MM.1S (cell line): ENCODE measurements around the gene PMEPA1.

Source experiments
- DNase-seq: peaks from one replicate; pipeline ENCODE4 v3.0.0-alpha.2; 2015
- H2AFZ ChIP-seq: fragments of 300-600 bp; sonication (generic); 2 replicates; pipeline ENCODE4 v1.6.0; 2016; ENCODE audit warnings: antibody characterized with exemption, low read length
- H3F3A ChIP-seq: fragments of 300-600 bp; sonication (generic); 2 replicates; pipeline ENCODE4 v1.6.1; 2016; ENCODE audit warnings: mild to moderate bottlenecking, antibody characterized with exemption, low read length, moderate library complexity, mixed read lengths; ENCODE audit not compliant: insufficient read depth
- H3K27ac ChIP-seq: fragments of 300-600 bp; sonication (generic); 2 replicates; pipeline ENCODE4 v1.5.1; 2016; ENCODE audit warnings: mild to moderate bottlenecking, low read length
- H3K27me3 ChIP-seq: fragments of 300-600 bp; sonication (generic); replicated peaks from 2 replicates; pipeline ENCODE4 v1.6.0; 2016; ENCODE audit warnings: low read length; ENCODE audit not compliant: insufficient read depth
- H3K36me3 ChIP-seq: fragments of 300-600 bp; sonication (generic); replicated peaks from 2 replicates; pipeline ENCODE4 v1.6.1; 2016; ENCODE audit warnings: mild to moderate bottlenecking, low read length, mixed read lengths; ENCODE audit not compliant: insufficient read depth
- H3K4me1 ChIP-seq: fragments of 300-600 bp; sonication (generic); 2 replicates; pipeline ENCODE4 v1.6.1; 2016; ENCODE audit warnings: low read length, mixed read lengths
- H3K4me2 ChIP-seq: fragments of 300-600 bp; sonication (generic); 2 replicates; pipeline ENCODE4 v1.6.0; 2016; ENCODE audit warnings: low read depth, low read length
- H3K4me3 ChIP-seq: fragments of 300-600 bp; sonication (generic); 2 replicates; pipeline ENCODE4 v1.5.1; 2016; ENCODE audit warnings: low read length, mixed read lengths
- H3K79me2 ChIP-seq: fragments of 300-600 bp; sonication (generic); 2 replicates; pipeline ENCODE4 v1.6.1; 2016; ENCODE audit warnings: mixed run types, low read length, mixed read lengths
- H3K9ac ChIP-seq: fragments of 300-600 bp; sonication (generic); 2 replicates; pipeline ENCODE4 v1.6.1; 2016; ENCODE audit warnings: low read length, mixed read lengths
- H3K9me2 ChIP-seq: fragments of 300-600 bp; sonication (generic); replicated peaks from 2 replicates; pipeline ENCODE4 v1.6.1; 2016; ENCODE audit warnings: mild to moderate bottlenecking, low read length, mixed read lengths; ENCODE audit not compliant: insufficient read depth
- H3K9me3 ChIP-seq: fragments of 300-600 bp; sonication (generic); replicated peaks from 2 replicates; pipeline ENCODE4 v1.6.1; 2016; ENCODE audit warnings: mild to moderate bottlenecking, low read length, mixed read lengths; ENCODE audit not compliant: insufficient read depth
- H4K20me1 ChIP-seq: fragments of 300-600 bp; sonication (generic); 2 replicates; pipeline ENCODE4 v1.6.1; 2016; ENCODE audit warnings: mild to moderate bottlenecking, low read length, moderate library complexity, mixed read lengths; ENCODE audit not compliant: insufficient read depth
- CTCF ChIP-seq: fragments of 300-600 bp; sonication (generic); IDR thresholded peaks from 2 replicates; pipeline ENCODE4 v1.5.1; 2016; ENCODE audit warnings: antibody characterized with exemption, low read length, mixed read lengths
- EZH2 ChIP-seq: fragments of 300-600 bp; sonication (generic); optimal IDR thresholded peaks from 2 replicates; pipeline ENCODE3; 2017; ENCODE audit warnings: low read depth, mild to moderate bottlenecking, antibody characterized with exemption, low read length, mixed read lengths
- EZH2phosphoT487 ChIP-seq: fragments of 300-600 bp; sonication (generic); IDR thresholded peaks from 2 replicates; pipeline ENCODE4 v1.6.1; 2018; ENCODE audit warnings: antibody characterized with exemption, low read length

The PMEPA1 gene

DNA sequence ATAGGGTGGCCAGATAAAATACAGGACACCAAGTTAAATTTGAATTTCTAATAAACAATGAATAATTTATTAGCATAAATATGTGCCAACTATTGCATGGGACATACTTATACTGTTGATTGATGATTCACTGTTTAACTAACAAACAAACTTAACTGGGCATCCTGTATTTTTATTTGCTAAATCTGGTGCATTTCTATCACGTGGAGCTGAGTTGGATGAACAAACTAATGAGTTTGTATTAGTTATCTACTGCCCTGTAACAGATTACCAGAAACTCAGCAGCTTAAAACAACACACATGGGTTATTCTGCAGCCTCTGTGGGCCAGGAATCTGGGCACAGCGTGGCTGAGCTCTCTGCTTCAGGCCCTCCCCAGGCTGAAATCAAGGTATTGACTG, 28.2 kb upstream of the PMEPA1 start:
- H3K79me2 ChIP-seq = no peaks in the 10 kb centered on the region
- 0 out of 2 replicates have a peak, but pooled peaks cover 5% of the 10 kb centered on the region for H3K27me3 ChIP-seq
- 0 out of 2 replicates have a peak, but pooled peaks cover 6% of the 10 kb centered on the region for H3F3A ChIP-seq
- H3K4me2 ChIP-seq = no peak overlapping the region
- H3K27ac ChIP-seq = no peak overlapping the region
- TF ChIP-seq CTCF (no peak), EZH2phosphoT487 (no peak), EZH2 (no peak)
- no peak overlapping the region for H3K9ac ChIP-seq
- H3K4me1 ChIP-seq = peaks cover 24% of the 10 kb centered on the region
- no peaks in the 10 kb centered on the region for H3K9me2 ChIP-seq
- H4K20me1 ChIP-seq = no peaks in the 10 kb centered on the region
- H3K36me3 ChIP-seq = no peaks in the 10 kb centered on the region
- DNase-seq = no peak
- no peak overlapping the region for H3K4me3 ChIP-seq
- H2AFZ ChIP-seq = no peak overlapping the region
- H3K9me3 ChIP-seq = no peaks in the 10 kb centered on the region

- no peaks in the 10 kb centered on the region for H4K20me1 ChIP-seq
- peak overlapping the region; percentile 33; the same call in 1 of the 2 replicates for H3K27ac ChIP-seq
These were observed 27.5 kb upstream of the PMEPA1 start for GRCh38 chr20:57737349-57737748.

GRCh38 chr20:57736738-57737347, 27.0 kb upstream of the PMEPA1 start:
- Histone ChIP-seq H2AFZ (peak overlapping the region; percentile 36; the same call in 1 of the 2 replicates), H3K36me3 (no peaks in the 10 kb centered on the region), H3K9ac (no peak overlapping the region), H3K9me2 (no peaks in the 10 kb centered on the region), H3K4me1 (peaks cover 24% of the 10 kb centered on the region), H3F3A (0 out of 2 replicates have a peak, but pooled peaks cover 6% of the 10 kb centered on the region), H3K4me2 (peak overlapping the region; percentile 54), H3K4me3 (no peak overlapping the region; the same call in 1 of the 2 replicates), H3K27me3 (0 out of 2 replicates have a peak, but pooled peaks cover 4% of the 10 kb centered on the region), H3K79me2 (no peaks in the 10 kb centered on the region), H4K20me1 (no peaks in the 10 kb centered on the region), H3K27ac (peak overlapping the region; percentile 33; the same call in 1 of the 2 replicates), H3K9me3 (no peaks in the 10 kb centered on the region)
- TF ChIP-seq EZH2 (no peak), EZH2phosphoT487 (no peak), CTCF (no peak)
- peak; percentile 59 for DNase-seq

More at GRCh38 chr20:57737349-57737748, 27.5 kb upstream of the PMEPA1 start:
- Histone ChIP-seq H3K79me2 (no peaks in the 10 kb centered on the region), H3K9me2 (no peaks in the 10 kb centered on the region), H2AFZ (peak overlapping the region; percentile 36; the same call in 1 of the 2 replicates), H3K4me2 (peak overlapping the region; percentile 54), H3K4me1 (peaks cover 24% of the 10 kb centered on the region), H3K9ac (no peak overlapping the region), H3K9me3 (no peaks in the 10 kb centered on the region), H3K36me3 (no peaks in the 10 kb centered on the region), H3F3A (0 out of 2 replicates have a peak, but pooled peaks cover 6% of the 10 kb centered on the region), H3K4me3 (no peak overlapping the region), H3K27me3 (0 out of 2 replicates have a peak, but pooled peaks cover 5% of the 10 kb centered on the region)
- no peak for DNase-seq
- TF ChIP-seq CTCF = no peak
- no peak for TF ChIP-seq EZH2
- no peak for TF ChIP-seq EZH2phosphoT487
